ENCODE measurements around the gene PIEZO2.

- TF ChIP-seq, protein P1, sequence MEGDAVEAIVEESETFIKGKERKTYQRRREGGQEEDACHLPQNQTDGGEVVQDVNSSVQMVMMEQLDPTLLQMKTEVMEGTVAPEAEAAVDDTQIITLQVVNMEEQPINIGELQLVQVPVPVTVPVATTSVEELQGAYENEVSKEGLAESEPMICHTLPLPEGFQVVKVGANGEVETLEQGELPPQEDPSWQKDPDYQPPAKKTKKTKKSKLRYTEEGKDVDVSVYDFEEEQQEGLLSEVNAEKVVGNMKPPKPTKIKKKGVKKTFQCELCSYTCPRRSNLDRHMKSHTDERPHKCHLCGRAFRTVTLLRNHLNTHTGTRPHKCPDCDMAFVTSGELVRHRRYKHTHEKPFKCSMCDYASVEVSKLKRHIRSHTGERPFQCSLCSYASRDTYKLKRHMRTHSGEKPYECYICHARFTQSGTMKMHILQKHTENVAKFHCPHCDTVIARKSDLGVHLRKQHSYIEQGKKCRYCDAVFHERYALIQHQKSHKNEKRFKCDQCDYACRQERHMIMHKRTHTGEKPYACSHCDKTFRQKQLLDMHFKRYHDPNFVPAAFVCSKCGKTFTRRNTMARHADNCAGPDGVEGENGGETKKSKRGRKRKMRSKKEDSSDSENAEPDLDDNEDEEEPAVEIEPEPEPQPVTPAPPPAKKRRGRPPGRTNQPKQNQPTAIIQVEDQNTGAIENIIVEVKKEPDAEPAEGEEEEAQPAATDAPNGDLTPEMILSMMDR (IDR thresholded peaks at IDR 0.05; ENCODE audit: low read depth, low read length, poor library complexity, severe bottlenecking) = no peak
- TF ChIP-seq EZH2phosphoT487 (IDR thresholded peaks at IDR 0.05; ENCODE audit: borderline replicate concordance, low read length) = no peak
Measured at GRCh38 chr18:11009147-11009546, 140.2 kb downstream of the PIEZO2 start.

Measured in DOHH2 (cell line).